ENCODE results near the gene CIB2. TPM values are rescaled to one million over a fixed set of nuclear protein-coding genes. Genes with fewer than 3 reads are reported as not detected.

The CIB2 gene
- total RNA-seq, 1 donor from 2014 or later = 3.7 TPM

GRCh38 chr15:78100886-78101285, 30.4 kb downstream of the CIB2 start:
- H3K27me3 Mint-ChIP-seq = no peaks in the 10 kb centered on the region
- DNase-seq (no peak), ATAC-seq (ENCODE audit: low read depth) (no peak)
- no peak overlapping the region for H3K4me3 Mint-ChIP-seq
- ChIA-PET CTCF (no interaction called here), POLR2A (no interaction called here)
- H3K36me3 Mint-ChIP-seq (ENCODE audit: low read depth) = no peaks in the 10 kb centered on the region
- intact Hi-C loops (cut with micrococcal nuclease) = no loop called here
- H3K27ac Mint-ChIP-seq = no peak overlapping the region
- no peak for TF ChIP-seq CTCF (IDR thresholded peaks at IDR 0.05)
- H3K4me1 Mint-ChIP-seq = no peaks in the 10 kb centered on the region
- no peaks in the 10 kb centered on the region for H3K9me3 Mint-ChIP-seq

GRCh38 chr15:78098131-78098755, 33.0 kb downstream of the CIB2 start:
- POLR2A ChIA-PET = interaction anchor here (0.6 kb wide), 1 partner anchor 28 kb away, joined by 8 read pairs; no protein-coding TSS in a partner anchor
- Mint-ChIP-seq H3K36me3 (ENCODE audit: low read depth) (no peaks in the 10 kb centered on the region), H3K4me3 (no peak overlapping the region), H3K27me3 (no peaks in the 10 kb centered on the region), H3K4me1 (no peaks in the 10 kb centered on the region), H3K9me3 (no peaks in the 10 kb centered on the region), H3K27ac (no peak overlapping the region)
- TF ChIP-seq CTCF (IDR thresholded peaks at IDR 0.05) = no peak
- CTCF ChIA-PET = interaction anchor here (0.9 kb wide), 1 partner anchor 10 kb away, joined by 4 read pairs; no protein-coding TSS in a partner anchor
- intact Hi-C loops (cut with micrococcal nuclease) = no loop called here
- no peak for ATAC-seq (ENCODE audit: low read depth)
- no peak for DNase-seq

GRCh38 chr15:78097667-78098066, 33.6 kb downstream of the CIB2 start:
- H3K4me1 Mint-ChIP-seq = no peaks in the 10 kb centered on the region
- H3K36me3 Mint-ChIP-seq (ENCODE audit: low read depth) = no peaks in the 10 kb centered on the region
- DNase-seq = no peak
- POLR2A ChIA-PET = no interaction called here
- no peak for ATAC-seq (ENCODE audit: low read depth)
- H3K27ac Mint-ChIP-seq = no peak overlapping the region
- no peak overlapping the region for H3K4me3 Mint-ChIP-seq
- CTCF ChIA-PET = interaction anchor here (0.9 kb wide), 1 partner anchor 11 kb away, joined by 4 read pairs; no protein-coding TSS in a partner anchor
- intact Hi-C loops (cut with micrococcal nuclease) = no loop called here
- no peaks in the 10 kb centered on the region for H3K27me3 Mint-ChIP-seq
- TF ChIP-seq CTCF (IDR thresholded peaks at IDR 0.05) = no peak
- no peaks in the 10 kb centered on the region for H3K9me3 Mint-ChIP-seq

- ChIA-PET POLR2A (no interaction called here), CTCF (interaction anchor here (1.5 to 1.9 kb wide), 2 partner anchors 15 to 102 kb away, joined by 3 to 6 read pairs; no protein-coding TSS in a partner anchor)
- Mint-ChIP-seq H3K4me3 (no peak overlapping the region), H3K9me3 (no peaks in the 10 kb centered on the region), H3K27me3 (peaks cover 5% of the 10 kb centered on the region), H3K36me3 (ENCODE audit: low read depth) (no peaks in the 10 kb centered on the region), H3K27ac (no peak overlapping the region), H3K4me1 (peaks cover 5% of the 10 kb centered on the region)
- intact Hi-C loops (cut with micrococcal nuclease) = no loop called here
- DNase-seq (no peak), ATAC-seq (ENCODE audit: low read depth) (no peak)
- no peak for TF ChIP-seq CTCF (IDR thresholded peaks at IDR 0.05)
Observed at GRCh38 chr15:78093242-78094020, 37.8 kb downstream of the CIB2 start.

Measured in activated B cell treated with CpG ODN at 0.5 μM for 24 hours (primary cell).